ENCODE data around the gene ITGA1.

The ITGA1 gene

DNA sequence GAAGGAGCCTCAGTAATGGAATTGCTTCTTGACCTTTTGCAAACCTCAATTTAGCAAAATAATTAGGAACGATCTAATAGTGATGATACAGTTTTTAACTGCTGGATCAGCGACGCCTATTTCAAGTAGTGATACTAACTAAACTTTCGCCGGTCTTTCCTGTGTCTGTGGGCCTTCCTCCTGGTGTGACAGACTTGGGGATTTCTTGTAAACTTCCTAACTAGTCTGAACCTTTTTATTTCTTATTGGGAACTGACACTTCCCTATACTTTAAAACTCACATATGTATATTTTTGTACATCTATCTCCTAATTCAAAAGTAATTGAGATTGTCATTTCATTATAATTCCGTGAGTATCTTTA, 15.2 kb downstream of the ITGA1 start:
- no peak overlapping the region for H3K27ac ChIP-seq (ENCODE audit: extremely low read depth, low read depth, low read length)
- POLR2A ChIA-PET, result no interaction called here
- H3K36me3 ChIP-seq (ENCODE audit: control insufficient read depth in 2 of 2, insufficient read depth in 1 of 2, low read length in 2 of 2), result peaks cover 11 to 25% of the 10 kb centered on the region in 2 experiments; a peak in 1 of 3 replicates
- H3K9me3 ChIP-seq (ENCODE audit: control insufficient read depth, insufficient read depth, low read depth, low read length), result no peaks in the 10 kb centered on the region
- H3K4me3 ChIP-seq (ENCODE audit: low read depth, low read length), result peak overlapping the region; percentile 62
- CTCF ChIA-PET, result interaction anchor here (0.7 kb wide), 2 partner anchors 112 to 141 kb away, joined by 3 read pairs; no protein-coding TSS in a partner anchor
- TF ChIP-seq ZNF133 (tag by site-specific recombination; IDR thresholded peaks at IDR 0.05) (no peak), ZNF558 (tag by site-specific recombination; IDR thresholded peaks at IDR 0.05) (no peak), TRIM28 (IDR thresholded peaks at IDR 0.05; ENCODE audit: borderline replicate concordance, low read length) (no peak), ZNF37A (tag by site-specific recombination; IDR thresholded peaks at IDR 0.05) (no peak), ZNF404 (tag by site-specific recombination; IDR thresholded peaks at IDR 0.05) (no peak), PRDM1 (tag by site-specific recombination; IDR thresholded peaks at IDR 0.05) (no peak), ZNF391 (tag by site-specific recombination; IDR thresholded peaks at IDR 0.05; ENCODE audit: borderline replicate concordance, low read depth) (no peak), ZBTB20 (tag by site-specific recombination; IDR thresholded peaks at IDR 0.05) (no peak), BCL11A (tag by site-specific recombination; IDR thresholded peaks at IDR 0.05; ENCODE audit: low read depth) (no peak), ZNF112 (tag by site-specific recombination; IDR thresholded peaks at IDR 0.05) (no peak), KLF10 (tag by site-specific recombination; IDR thresholded peaks at IDR 0.05) (no peak)
- TF ChIP-seq, protein P1, sequence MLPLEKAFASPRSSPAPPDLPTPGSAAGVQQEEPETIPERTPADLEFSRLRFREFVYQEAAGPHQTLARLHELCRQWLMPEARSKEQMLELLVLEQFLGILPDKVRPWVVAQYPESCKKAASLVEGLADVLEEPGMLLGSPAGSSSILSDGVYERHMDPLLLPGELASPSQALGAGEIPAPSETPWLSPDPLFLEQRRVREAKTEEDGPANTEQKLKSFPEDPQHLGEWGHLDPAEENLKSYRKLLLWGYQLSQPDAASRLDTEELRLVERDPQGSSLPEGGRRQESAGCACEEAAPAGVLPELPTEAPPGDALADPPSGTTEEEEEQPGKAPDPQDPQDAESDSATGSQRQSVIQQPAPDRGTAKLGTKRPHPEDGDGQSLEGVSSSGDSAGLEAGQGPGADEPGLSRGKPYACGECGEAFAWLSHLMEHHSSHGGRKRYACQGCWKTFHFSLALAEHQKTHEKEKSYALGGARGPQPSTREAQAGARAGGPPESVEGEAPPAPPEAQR (tag by site-specific recombination; IDR thresholded peaks at IDR 0.05), result no peak
- H3K4me1 ChIP-seq (ENCODE audit: control insufficient read depth, insufficient read depth, low read length), result peaks cover 11% of the 10 kb centered on the region

DNA sequence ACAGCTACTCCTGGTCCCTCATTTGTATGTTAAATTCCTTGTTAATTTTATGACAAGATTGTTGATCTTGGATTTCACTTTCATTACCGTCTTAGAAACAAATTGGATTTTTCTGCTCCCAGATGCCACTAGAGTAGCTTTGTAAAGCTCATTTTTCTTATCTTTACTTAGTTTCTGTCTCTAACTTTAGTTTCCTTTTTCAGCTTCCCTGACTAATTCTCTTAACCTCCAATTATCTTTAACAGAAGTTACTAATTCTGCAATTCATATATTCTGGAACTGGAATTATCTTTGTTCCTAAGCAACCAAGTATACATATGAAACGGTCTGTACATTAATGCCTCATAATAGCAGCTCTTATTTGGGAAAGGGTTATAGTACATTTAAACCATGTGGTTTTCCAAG, 16.7 kb downstream of the ITGA1 start:
- Histone ChIP-seq H3K9me3 (ENCODE audit: control insufficient read depth, insufficient read depth, low read depth, low read length) (no peaks in the 10 kb centered on the region), H3K4me3 (ENCODE audit: low read depth, low read length) (no peak overlapping the region), H3K27ac (ENCODE audit: extremely low read depth, low read depth, low read length) (no peak overlapping the region), H3K4me1 (ENCODE audit: control insufficient read depth, insufficient read depth, low read length) (peaks cover 11% of the 10 kb centered on the region), H3K36me3 (ENCODE audit: control insufficient read depth in 2 of 2, insufficient read depth in 1 of 2, low read length in 2 of 2) (peaks cover 11 to 25% of the 10 kb centered on the region in 2 experiments; a peak in 1 of 3 replicates)
- CTCF ChIA-PET, result no interaction called here
- POLR2A ChIA-PET, result interaction anchor here (0.7 kb wide), 1 partner anchor 17 kb away, joined by 3 read pairs; the partner anchor contains the start of genes ITGA1 and PELO
- TF ChIP-seq, protein P2, sequence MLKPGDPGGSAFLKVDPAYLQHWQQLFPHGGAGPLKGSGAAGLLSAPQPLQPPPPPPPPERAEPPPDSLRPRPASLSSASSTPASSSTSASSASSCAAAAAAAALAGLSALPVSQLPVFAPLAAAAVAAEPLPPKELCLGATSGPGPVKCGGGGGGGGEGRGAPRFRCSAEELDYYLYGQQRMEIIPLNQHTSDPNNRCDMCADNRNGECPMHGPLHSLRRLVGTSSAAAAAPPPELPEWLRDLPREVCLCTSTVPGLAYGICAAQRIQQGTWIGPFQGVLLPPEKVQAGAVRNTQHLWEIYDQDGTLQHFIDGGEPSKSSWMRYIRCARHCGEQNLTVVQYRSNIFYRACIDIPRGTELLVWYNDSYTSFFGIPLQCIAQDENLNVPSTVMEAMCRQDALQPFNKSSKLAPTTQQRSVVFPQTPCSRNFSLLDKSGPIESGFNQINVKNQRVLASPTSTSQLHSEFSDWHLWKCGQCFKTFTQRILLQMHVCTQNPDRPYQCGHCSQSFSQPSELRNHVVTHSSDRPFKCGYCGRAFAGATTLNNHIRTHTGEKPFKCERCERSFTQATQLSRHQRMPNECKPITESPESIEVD (tag by site-specific recombination; IDR thresholded peaks at IDR 0.05), result peak; percentile 99
- TF ChIP-seq, protein P3, sequence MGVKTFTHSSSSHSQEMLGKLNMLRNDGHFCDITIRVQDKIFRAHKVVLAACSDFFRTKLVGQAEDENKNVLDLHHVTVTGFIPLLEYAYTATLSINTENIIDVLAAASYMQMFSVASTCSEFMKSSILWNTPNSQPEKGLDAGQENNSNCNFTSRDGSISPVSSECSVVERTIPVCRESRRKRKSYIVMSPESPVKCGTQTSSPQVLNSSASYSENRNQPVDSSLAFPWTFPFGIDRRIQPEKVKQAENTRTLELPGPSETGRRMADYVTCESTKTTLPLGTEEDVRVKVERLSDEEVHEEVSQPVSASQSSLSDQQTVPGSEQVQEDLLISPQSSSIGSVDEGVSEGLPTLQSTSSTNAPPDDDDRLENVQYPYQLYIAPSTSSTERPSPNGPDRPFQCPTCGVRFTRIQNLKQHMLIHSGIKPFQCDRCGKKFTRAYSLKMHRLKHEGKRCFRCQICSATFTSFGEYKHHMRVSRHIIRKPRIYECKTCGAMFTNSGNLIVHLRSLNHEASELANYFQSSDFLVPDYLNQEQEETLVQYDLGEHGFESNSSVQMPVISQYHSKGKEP (tag by site-specific recombination; IDR thresholded peaks at IDR 0.05), result peak; percentile 19; the same call in 1 of the 2 replicates
- TF ChIP-seq, protein P4, sequence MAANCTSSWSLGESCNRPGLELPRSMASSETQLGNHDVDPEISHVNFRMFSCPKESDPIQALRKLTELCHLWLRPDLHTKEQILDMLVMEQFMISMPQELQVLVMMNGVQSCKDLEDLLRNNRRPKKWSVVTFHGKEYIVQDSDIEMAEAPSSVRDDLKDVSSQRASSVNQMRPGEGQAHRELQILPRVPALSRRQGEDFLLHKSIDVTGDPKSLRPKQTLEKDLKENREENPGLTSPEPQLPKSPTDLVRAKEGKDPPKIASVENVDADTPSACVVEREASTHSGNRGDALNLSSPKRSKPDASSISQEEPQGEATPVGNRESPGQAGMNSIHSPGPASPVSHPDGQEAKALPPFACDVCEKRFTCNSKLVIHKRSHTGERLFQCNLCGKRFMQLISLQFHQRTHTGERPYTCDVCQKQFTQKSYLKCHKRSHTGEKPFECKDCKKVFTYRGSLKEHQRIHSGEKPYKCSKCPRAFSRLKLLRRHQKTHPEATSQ (tag by site-specific recombination; IDR thresholded peaks at IDR 0.05), result no peak
- TF ChIP-seq ZSCAN16 (tag by site-specific recombination; IDR thresholded peaks at IDR 0.05), result no peak
- peak; percentile 66 for TF ChIP-seq ZNF843 (tag by site-specific recombination; IDR thresholded peaks at IDR 0.05)
- no peak for TF ChIP-seq ZNF654 (tag by site-specific recombination; IDR thresholded peaks at IDR 0.05; ENCODE audit: low read depth)
- TF ChIP-seq OSR2 (tag by site-specific recombination; IDR thresholded peaks at IDR 0.05), result peak; percentile 96
- TF ChIP-seq ZNF266 (tag by site-specific recombination; IDR thresholded peaks at IDR 0.05; ENCODE audit: low read depth), result no peak
- TF ChIP-seq, protein P5, sequence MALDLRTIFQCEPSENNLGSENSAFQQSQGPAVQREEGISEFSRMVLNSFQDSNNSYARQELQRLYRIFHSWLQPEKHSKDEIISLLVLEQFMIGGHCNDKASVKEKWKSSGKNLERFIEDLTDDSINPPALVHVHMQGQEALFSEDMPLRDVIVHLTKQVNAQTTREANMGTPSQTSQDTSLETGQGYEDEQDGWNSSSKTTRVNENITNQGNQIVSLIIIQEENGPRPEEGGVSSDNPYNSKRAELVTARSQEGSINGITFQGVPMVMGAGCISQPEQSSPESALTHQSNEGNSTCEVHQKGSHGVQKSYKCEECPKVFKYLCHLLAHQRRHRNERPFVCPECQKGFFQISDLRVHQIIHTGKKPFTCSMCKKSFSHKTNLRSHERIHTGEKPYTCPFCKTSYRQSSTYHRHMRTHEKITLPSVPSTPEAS (tag by site-specific recombination; IDR thresholded peaks at IDR 0.05), result no peak
- TF ChIP-seq ZNF777 (tag by site-specific recombination; IDR thresholded peaks at IDR 0.05; ENCODE audit: borderline replicate concordance), result no peak
- no peak for TF ChIP-seq ZBTB1 (tag by site-specific recombination; IDR thresholded peaks at IDR 0.05)
- peak; percentile 73; the same call in 1 of the 2 replicates for TF ChIP-seq ZNF394 (tag by site-specific recombination; IDR thresholded peaks at IDR 0.05; ENCODE audit: borderline replicate concordance)
- TF ChIP-seq ZEB2 (tag by site-specific recombination; IDR thresholded peaks at IDR 0.05), result 0 out of 2 replicates have a peak, but pooled peaks have one; percentile 26
- TF ChIP-seq ZNF658 (tag by site-specific recombination; IDR thresholded peaks at IDR 0.05), result no peak
- peak; percentile 92 for TF ChIP-seq SP7 (tag by site-specific recombination; IDR thresholded peaks at IDR 0.05)
- TF ChIP-seq WT1 (tag by site-specific recombination; IDR thresholded peaks at IDR 0.05), result peak; percentile 64; the same call in 1 of the 2 replicates
- 0 out of 2 replicates have a peak, but pooled peaks have one; percentile 50 for TF ChIP-seq ZNF501 (tag by site-specific recombination; IDR thresholded peaks at IDR 0.05)
- peak; percentile 49; the same call in 1 of the 2 replicates for TF ChIP-seq OVOL3 (tag by site-specific recombination; IDR thresholded peaks at IDR 0.05)
- TF ChIP-seq ZNF555 (tag by site-specific recombination; conservative IDR thresholded peaks at IDR 0.05), result no peak
